Ureter (tissue), 1 donor: ENCODE results near the gene MED22. TPM values are rescaled to one million over a fixed set of nuclear protein-coding genes. Genes with fewer than 3 reads are reported as not detected.

Experiments
- DNase-seq: peaks from one replicate; pipeline ENCODE4 v3.0.0-alpha.2; 2020; ENCODE audit warnings: low spot score
- total RNA-seq: library from RNA; stranded (reverse); gene quantifications from one replicate; pipeline ENCODE4 v1.2.4, GENCODE V29; 2023
- donor health status: DM: yes; HTN: yes; CAD: no.

MED22 gene
- total RNA-seq, 1 donor from 2014 or later = 31.2 TPM

DNA sequence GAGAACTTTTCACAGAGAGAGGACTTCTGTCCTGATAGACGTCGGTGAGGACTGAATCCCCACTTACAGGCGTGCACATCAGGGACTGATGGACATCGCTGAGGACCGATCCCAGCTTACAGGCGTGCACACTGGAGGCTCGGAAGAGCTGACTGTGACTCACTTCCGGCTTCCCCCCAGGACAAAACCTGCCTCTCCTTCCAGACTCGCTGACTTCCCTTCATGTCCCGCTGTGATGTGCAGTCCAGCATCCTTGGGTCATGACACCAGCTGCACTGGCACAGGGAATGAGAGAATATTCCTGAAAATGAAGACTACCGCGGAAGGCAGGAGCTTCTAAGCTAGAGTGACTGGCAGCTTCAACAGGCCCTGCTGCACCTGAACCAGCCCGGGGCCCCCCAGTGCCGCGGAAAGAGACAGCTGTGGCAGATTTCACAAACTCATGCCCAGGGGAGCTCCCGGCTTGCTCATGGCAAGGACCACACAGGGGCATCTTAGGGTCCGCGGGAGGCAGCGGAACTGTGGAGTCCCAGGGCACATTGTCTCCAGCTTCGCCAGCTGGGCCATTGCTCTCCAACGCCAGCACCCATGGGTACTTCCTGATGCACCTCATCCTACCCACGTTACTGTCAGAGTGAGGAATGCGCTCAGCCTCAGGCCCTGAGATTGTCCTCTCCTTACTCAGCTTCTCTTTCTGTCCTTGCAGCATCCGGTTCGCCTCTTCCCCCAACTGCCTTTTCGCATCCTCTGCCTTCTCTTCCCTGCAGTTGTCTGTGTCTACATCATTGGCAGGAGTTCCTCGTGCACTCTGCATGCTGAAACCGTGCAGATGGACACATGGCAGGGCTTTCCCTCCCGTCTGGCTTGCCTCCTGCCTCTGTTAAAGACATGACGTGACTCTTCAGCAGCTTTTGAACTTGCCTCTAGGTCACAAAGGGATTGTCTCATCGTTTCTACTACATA, 41.4 kb downstream of the MED22 start:
- no peak for DNase-seq

DNA sequence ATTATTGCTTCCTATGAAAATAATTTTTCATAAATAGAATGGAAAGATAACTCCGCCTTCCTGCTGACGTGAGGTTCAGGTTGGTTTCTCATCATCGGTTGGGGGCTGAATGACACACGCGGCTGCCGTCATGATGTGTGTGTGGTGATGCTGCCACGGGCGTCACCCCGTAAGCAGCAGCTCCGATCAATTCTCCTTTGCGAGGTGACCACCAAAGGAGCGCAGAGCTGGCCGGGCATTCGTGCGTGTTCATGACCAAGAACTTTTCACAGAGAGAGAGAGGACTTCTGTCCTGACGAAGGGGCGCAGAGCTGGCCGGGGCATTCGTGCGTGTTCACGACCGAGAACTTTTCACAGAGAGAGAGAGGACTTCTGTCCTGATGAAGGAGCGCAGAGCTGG, 42.2 kb downstream of the MED22 start:
- no peak for DNase-seq

DNA sequence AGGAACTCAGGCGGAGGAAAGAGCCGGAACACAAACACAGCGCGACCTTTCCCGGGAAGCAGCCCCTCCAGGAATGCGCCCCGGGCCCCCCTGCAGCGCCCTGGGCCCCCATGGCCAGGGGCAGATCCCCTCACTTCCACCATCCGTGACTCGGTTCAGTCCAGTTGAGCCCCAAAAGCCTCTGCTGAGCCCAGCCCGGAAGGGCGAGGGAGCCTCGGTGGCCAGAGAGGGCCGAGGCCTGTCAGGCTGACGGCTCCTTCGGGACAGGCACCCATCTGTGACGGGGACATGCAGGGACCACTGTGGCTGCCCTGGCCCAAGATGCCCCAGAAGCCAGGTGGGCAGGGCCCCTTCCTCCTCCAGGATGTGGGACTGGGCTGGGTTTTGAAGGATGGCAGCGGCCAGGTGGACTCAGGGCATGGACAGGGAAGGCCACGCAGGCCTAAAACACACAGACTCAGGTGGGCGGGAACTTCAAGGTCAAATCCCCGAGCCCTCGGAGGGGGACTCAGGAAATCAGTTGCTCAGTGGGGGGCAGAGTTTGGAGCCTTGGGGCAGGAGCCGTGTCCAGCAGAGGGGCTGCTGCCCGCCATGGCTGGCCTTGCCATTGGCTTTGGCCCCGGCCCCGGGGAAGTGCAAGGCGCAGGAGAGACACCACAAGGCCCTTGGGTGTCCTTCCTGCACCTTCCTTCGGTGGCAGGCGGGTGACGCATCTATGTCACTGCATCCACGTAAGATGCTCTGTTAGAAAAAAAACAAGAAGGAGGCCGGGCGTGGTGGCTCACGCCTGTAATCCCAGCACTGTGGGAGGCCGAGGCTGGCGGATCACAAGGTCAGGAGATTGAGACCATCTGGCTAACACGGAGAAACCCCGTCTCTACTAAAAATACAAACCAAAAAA, 43.2 kb downstream of the MED22 start:
- DNase-seq = no peak

DNA sequence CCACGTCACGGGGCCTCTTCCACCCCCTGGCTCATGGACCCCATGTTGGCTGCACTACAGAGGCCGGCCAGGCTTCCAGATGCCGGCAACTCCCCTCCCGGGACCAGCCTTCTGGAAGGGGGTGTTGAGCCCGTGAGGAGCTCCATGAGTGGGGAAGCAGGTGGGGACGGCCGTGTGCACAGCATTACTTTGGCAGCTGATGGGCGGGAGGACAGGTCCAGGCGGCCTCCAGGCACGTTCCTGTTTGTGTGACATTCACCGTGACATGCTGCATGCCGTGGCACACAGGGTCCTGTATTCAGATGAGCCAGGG, 43.8 kb downstream of the MED22 start:
- DNase-seq = peak; percentile 44

DNA sequence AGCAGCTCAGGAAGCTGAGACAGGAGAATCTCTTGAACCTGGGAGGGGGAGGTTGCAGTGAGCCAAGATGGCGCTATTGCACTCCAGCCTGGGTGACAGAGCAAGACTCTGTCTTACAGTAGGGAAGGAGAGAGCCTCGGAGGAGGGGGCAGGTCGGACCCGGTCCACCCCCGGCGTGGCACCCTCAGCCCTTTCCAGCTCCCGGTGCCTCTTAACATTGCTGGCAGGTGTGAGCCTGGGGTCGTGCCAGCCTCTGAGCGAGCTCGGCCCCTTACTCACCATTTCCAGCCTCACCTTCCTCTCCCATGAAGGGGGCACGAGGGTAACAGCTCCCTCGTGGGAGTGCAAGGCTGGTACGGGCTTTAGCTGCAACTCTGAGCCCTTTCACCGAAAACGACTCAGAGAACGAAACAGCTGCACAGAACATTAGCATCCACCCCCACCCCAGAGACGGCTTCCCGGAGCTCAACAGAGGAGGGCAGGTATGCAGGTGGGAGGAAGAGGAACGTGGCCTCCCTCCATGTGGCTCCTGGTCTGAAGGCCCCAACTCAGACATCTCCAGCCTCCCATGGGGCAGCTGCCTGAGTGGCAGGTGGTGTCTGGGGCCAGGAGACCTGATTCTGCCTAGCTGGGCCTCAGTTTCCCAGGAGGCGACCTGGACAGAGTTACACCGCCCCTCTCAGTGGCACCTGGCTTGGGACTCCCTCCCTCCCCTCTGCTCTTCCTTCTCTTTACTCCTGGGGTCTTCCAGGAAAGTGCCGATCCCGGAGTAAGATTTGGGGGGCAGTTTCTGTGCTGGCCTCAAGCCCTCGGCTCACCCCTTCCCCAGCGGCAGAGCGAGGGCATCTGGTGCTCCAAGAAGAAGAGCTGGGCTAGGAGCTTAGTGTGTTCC, 44.4 kb downstream of the MED22 start:
- peak; percentile 34 for DNase-seq

DNA sequence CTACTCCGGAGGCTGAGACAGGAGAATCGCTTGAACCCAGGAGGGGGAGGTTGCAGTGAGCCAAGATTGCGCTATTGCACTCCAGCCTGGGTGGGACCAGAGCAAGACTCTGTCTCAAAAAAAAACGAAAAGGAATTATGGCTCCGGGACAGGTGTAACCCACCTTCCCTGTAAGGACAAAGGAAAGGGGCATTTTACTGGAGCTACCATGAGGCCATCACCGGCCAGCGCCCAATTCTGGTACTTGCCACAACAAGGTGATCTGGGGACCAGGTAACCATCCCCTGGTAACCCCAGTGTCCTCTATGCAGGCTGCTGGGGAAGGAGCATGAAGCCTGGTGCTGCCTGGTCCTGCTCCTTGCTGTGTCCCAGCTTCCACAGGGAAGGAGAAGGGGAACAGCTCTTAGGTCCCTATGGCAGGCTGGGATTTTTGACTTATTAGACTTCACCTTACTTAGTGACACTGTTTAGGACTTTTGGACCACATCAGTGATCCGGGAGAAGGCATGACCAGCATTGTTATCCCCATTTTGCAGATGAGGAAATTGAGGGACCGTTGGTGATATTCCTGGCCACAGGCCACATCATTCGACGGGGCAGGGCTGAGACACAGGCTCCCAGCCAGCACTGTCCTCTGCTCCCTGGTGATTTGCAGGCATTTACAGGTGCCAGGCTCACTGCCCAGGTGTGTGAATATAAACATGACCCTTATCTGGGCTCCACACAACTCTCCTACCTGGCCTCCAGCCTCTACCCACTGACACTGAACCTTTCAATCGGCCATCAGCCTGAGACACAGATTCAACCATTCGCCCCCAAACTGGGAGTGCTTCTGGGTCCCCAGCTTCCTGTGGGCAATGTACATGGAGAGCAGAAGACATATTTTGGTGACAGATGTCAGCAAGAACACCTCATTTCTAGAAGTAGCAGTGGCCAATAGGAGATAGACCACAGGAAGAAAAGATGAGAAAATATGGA, 46.4 kb downstream of the MED22 start:
- peak; percentile 17 for DNase-seq

DNA sequence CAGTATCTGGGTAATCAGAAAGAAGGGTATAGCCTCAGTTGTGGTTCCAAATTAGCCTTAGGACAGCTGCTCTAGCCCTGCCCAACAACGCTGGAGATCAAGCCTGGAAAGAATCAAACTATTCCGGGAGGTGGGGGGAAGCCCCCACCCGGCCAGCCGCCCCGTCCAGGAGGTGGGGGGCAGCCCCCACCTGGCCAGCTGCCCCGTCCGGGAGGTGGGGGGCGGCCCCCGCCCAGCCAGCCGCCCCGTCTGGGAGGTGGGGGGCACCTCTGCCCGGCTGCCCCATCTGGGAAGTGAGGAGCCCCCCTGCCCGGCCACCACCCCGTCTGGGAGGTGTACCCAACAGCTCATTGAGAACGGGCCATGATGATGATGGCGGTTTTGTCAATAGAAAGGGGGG, 47.9 kb downstream of the MED22 start:
- DNase-seq = peak; percentile 6

DNA sequence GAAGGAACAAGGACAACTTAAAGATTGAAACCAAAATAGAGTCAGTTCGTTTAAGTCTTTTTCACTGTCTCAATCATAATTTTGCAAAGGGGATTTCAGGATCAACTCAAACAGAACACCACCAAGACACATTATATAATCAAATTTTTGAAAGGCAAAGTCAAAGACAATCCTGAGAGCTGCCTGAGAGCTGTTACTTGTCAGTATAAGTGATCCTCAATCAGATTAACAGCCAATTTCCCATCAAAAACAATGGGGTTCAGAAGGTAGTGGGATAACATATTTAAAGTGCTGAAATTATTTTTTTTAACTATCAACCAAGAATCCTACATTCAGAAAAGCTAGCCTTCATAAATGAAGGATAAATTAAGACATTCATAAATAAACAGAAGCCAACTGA, 53.7 kb downstream of the MED22 start:
- DNase-seq = no peak

DNA sequence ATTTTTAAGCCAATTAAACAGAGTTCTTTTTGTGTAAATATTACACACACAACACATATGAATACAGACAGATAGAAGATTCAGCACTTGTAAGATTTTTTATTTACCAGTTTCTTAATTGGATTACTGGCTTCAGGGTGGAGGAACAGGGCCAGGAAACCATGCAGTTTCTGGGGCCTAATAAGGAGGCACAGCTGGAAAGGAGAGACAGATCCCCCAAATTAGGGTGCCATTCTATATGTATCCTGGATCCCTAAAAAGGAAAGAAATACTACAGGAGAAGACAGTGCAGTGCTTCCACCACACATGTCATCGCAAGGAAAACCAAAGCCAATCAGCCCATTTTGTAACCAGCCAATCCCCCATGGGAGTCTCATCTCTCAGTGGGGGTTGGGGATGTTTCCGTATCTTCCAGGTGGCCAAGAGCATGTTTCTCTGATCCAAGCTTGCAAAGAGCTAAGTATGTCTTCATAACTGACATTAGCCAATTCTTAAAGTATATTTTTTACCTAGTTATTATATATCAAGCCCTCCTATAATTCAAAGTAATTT, 57.1 kb downstream of the MED22 start:
- no peak for DNase-seq

Other genes with a start within 250 kb of the MED22 start
- 57.9 TPM for gene RALGDS, start 226.9 kb downstream of the MED22 start, total RNA-seq
- 17.2 TPM for gene GBGT1, start 184.2 kb downstream of the MED22 start, total RNA-seq
- gene OBP2B, start 138.9 kb downstream of the MED22 start, total RNA-seq = not detected
- 25.4 TPM for gene ABO, start 72.9 kb downstream of the MED22 start, total RNA-seq
- 19.6 TPM for gene SURF6, start 11.9 kb downstream of the MED22 start, total RNA-seq
- 2,501 TPM for gene RPL7A, start 87 bp upstream of the MED22 start, total RNA-seq
- 42.2 TPM for gene SURF1, start 8.4 kb upstream of the MED22 start, total RNA-seq
- gene SURF2, start 8.4 kb upstream of the MED22 start, total RNA-seq = 26.0 TPM
- 128 TPM for gene SURF4, start 27.9 kb upstream of the MED22 start, total RNA-seq
- gene STKLD1, start 28.2 kb upstream of the MED22 start, total RNA-seq = 0.75 TPM
- gene REXO4, start 69.9 kb upstream of the MED22 start, total RNA-seq = 19.5 TPM
- gene ADAMTS13, start 74.2 kb upstream of the MED22 start, total RNA-seq = 3.5 TPM
- 24.9 TPM for gene CACFD1, start 111.8 kb upstream of the MED22 start, total RNA-seq
- gene SLC2A6, start 131.0 kb upstream of the MED22 start, total RNA-seq = 19.6 TPM
- gene MYMK, start 176.8 kb upstream of the MED22 start, total RNA-seq = not detected
- 8.8 TPM for gene ADAMTSL2, start 186.6 kb upstream of the MED22 start, total RNA-seq